GM18907 (cell line): ENCODE results near the gene ACSS1.

Experiments used
- ATAC-seq: cut with Tn5 transposase; IDR thresholded peaks from one replicate; pipeline ENCODE4 v1.9.1; 2021; ENCODE audit warnings: mild to moderate bottlenecking, moderate library complexity; ENCODE audit not compliant: unreplicated experiment

Gene ACSS1

GRCh38 chr20:25061103-25061799, 3.3 kb upstream of the ACSS1 start:
- no peak for ATAC-seq

GRCh38 chr20:25059866-25060465, 2.0 kb upstream of the ACSS1 start:
- ATAC-seq: no peak

- no peak for ATAC-seq
Measured at GRCh38 chr20:25058847-25059810, 1.2 kb upstream of the ACSS1 start.

- peak; percentile 36 for ATAC-seq
Measured at GRCh38 chr20:25057234-25058050, 497 bp downstream of the ACSS1 start.

GRCh38 chr20:25056690-25057233, 1.2 kb downstream of the ACSS1 start:
- peak; percentile 39 for ATAC-seq

GRCh38 chr20:25055711-25056495, 2.0 kb downstream of the ACSS1 start:
- ATAC-seq: no peak

GRCh38 chr20:25054995-25055629, 2.8 kb downstream of the ACSS1 start:
- ATAC-seq: no peak

- peak; percentile 27 for ATAC-seq
Measured at GRCh38 chr20:25054096-25054820, 3.7 kb downstream of the ACSS1 start.

- no peak for ATAC-seq
Measured at GRCh38 chr20:25053255-25054031, 4.5 kb downstream of the ACSS1 start.

GRCh38 chr20:25052255-25053194, 5.4 kb downstream of the ACSS1 start:
- peak; percentile 26 for ATAC-seq

- ATAC-seq: no peak
Measured at GRCh38 chr20:25051386-25052155, 6.4 kb downstream of the ACSS1 start.

- no peak for ATAC-seq
Measured at GRCh38 chr20:25050501-25051350, 7.2 kb downstream of the ACSS1 start.

GRCh38 chr20:25050082-25050481, 7.9 kb downstream of the ACSS1 start:
- ATAC-seq: no peak

- no peak for ATAC-seq
Measured at GRCh38 chr20:25049261-25050060, 8.5 kb downstream of the ACSS1 start.
